Measurements from ENCODE around the gene MRFAP1.

MRFAP1 gene

GRCh38 chr4:6640292-6641163 lies at the start of gene MRFAP1:
Gene MRFAP1 (plus strand): TSS chr4:6640685. CDS start chr4:6640863, 178 bp downstream.
- peak; percentile 87 to 98 for DNase-seq

- DNase-seq: peak; percentile 52 to 84
These were observed 49.2 kb upstream of the MRFAP1 start for GRCh38 chr4:6591313-6591712.

GRCh38 chr4:6591781-6592180 lies 48.7 kb upstream of the MRFAP1 start:
- no peak for DNase-seq

- DNase-seq: no peak
These were observed 47.5 kb upstream of the MRFAP1 start for GRCh38 chr4:6592804-6593563.

GRCh38 chr4:6594341-6594740 lies 46.1 kb upstream of the MRFAP1 start:
- no peak for DNase-seq

GRCh38 chr4:6594826-6595355 lies 45.6 kb upstream of the MRFAP1 start:
- DNase-seq: no peak

- DNase-seq: peak; percentile 62 to 71
These were observed 44.5 kb upstream of the MRFAP1 start for GRCh38 chr4:6595897-6596537.

- DNase-seq: no peak
These were observed 43.5 kb upstream of the MRFAP1 start for GRCh38 chr4:6596948-6597347.

- no peak for DNase-seq
These were observed 42.4 kb upstream of the MRFAP1 start for GRCh38 chr4:6598127-6598526.

GRCh38 chr4:6598641-6599040 lies 41.8 kb upstream of the MRFAP1 start:
- DNase-seq: no peak

GRCh38 chr4:6601661-6602250 lies 38.7 kb upstream of the MRFAP1 start:
- DNase-seq: no peak

- no peak for DNase-seq
These were observed 38.2 kb upstream of the MRFAP1 start for GRCh38 chr4:6602289-6602688.

- no peak for DNase-seq
These were observed 37.4 kb upstream of the MRFAP1 start for GRCh38 chr4:6603128-6603527.

- no peak for DNase-seq
These were observed 35.4 kb upstream of the MRFAP1 start for GRCh38 chr4:6605114-6605513.

- DNase-seq: no peak
These were observed 34.9 kb upstream of the MRFAP1 start for GRCh38 chr4:6605605-6606004.

- no peak for DNase-seq
These were observed 33.8 kb upstream of the MRFAP1 start for GRCh38 chr4:6606465-6607235.

GRCh38 chr4:6607368-6608055 lies 33.0 kb upstream of the MRFAP1 start:
- no peak for DNase-seq

- DNase-seq: peak in 1 of 2 experiments; percentile 24
These were observed 31.6 kb upstream of the MRFAP1 start for GRCh38 chr4:6608758-6609414.

- no peak for DNase-seq
These were observed 30.9 kb upstream of the MRFAP1 start for GRCh38 chr4:6609415-6610079.

GRCh38 chr4:6610856-6611430 lies 29.5 kb upstream of the MRFAP1 start:
- DNase-seq: no peak

Measured in NCI-H526 (cell line).